Psoas muscle (tissue), 8 donors: Measurements from ENCODE around the gene UQCR10. TPM values are rescaled to one million over a fixed set of nuclear protein-coding genes. Genes with fewer than 3 reads are reported as not detected.

ENCODE experiments used
- ATAC-seq, 4 donors: fragments of 200-7000 bp; cut with Tn5 transposase; one replicate each; pipeline ENCODE4 v1.9.1; 2020; ENCODE audit warnings: moderate library complexity in 3 of 4, mild to moderate bottlenecking in 2 of 4
- DNase-seq, 2 donors: peaks; one replicate each; pipeline ENCODE4 v3.0.0-alpha.2; 2020
- H3K27ac ChIP-seq: fragments of 200-600 bp; one replicate; pipeline ENCODE4 v1.8.0; 2022
- H3K27me3 ChIP-seq, 3 donors: fragments of 200-600 bp in 1 of 3; one replicate each; pipeline versions ENCODE4 v1.6.1 to v1.8.0; 2013 to 2022; ENCODE audit warnings: low read length in 2 of 3, mild to moderate bottlenecking in 2 of 3, moderate library complexity in 1 of 3; ENCODE audit not compliant: insufficient read depth in 3 of 3
- H3K36me3 ChIP-seq, 2 donors: fragments of 200-600 bp in 1 of 2; one replicate each; pipeline versions ENCODE4 v1.6.1 to v1.8.0; 2013 to 2022; ENCODE audit warnings: low read depth in 1 of 2, mild to moderate bottlenecking in 1 of 2, moderate library complexity in 1 of 2; ENCODE audit not compliant: insufficient read depth in 1 of 2
- H3K4me1 ChIP-seq: fragments of 200-600 bp; one replicate; pipeline ENCODE4 v1.8.0; 2022
- H3K4me3 ChIP-seq: fragments of 200-600 bp; one replicate; pipeline ENCODE4 v1.8.0; 2022; ENCODE audit warnings: mild to moderate bottlenecking
- H3K9me3 ChIP-seq: fragments of 200-600 bp; one replicate; pipeline ENCODE4 v1.8.0; 2022
- WGBS, 3 donors: extraction: QIAGEN DNeasy Blood & Tissue Kit; methylation state at CpG; one replicate each; pipeline versions ENCODE4 v1.1.6 to v1.1.7; 2013; 5-methylcytosine and 5-hydroxymethylcytosine counted together
- intact Hi-C, 2 donors: fragments of 100-400 bp; cut with DNase I; formaldehyde crosslinking; loops; one replicate each; pipeline versions ENCODE4 v1.11.0 to v1.14.2; 2022
- polyA plus RNA-seq, 3 donors: library from polyadenylated mRNA; stranded (reverse); fragments of 200-250 nt; gene quantifications; one replicate each; pipeline ENCODE4 v1.2.3, GENCODE V29; 2013
- total RNA-seq, 4 donors: library from RNA; stranded (reverse); fragmentation: NEBNext Ultra II Directional in 2 of 4; extraction: Animal tissue kit (Norgen Biotek cat#: 25700) in 2 of 4; gene quantifications; one replicate each; pipeline versions ENCODE4 v1.2.1 to v1.2.4, GENCODE V29; 2021 to 2023
- TF ChIP-seq, protein P1 (sequence below): fragments of 200-600 bp; IDR thresholded peaks from one replicate; pipeline ENCODE4 v1.8.0; 2022; ENCODE audit warnings: antibody characterized with exemption
- donor health status: healthy with polysubstance abuse.
- donor health status: DM: no; HTN: no; CAD: no; lungs with moderate emphysema.
- donor health status: Bipolar disorder and iron deficiency.
- donor health status: healthy.
- donor health status: DM: yes; HTN: yes; CAD: no.
- donor health status: DM: no; HTN: no; CAD: no.
- donor health status: DM: no; HTN: no; CAD: no.
- donor health status: DM: yes; HTN: yes; CAD: no.

Gene UQCR10
- total and polyA plus RNA-seq, 7 donors = 247 to 533 (median 411) TPM

DNA sequence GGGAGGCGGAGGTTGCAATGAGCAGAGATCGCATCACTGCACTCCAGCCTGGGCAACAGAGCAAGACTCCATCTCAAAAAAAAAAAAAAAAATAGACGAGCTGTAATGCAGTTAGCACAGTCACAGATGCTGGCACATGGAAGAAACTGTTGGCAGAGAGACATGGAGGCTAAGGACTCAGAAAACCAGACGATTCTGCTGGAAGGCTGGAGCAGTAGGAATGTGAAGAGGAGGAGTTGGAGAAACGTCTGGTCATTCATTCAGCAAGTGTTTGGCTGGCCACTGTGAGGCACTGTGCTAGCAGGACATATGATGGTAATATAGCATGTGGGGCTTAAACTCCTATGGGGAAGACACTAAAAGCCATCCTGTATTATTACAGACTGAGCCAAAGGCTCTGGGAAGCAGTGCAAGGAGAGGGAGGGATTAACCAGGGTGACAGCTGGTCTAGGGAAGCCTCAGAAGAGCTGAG, 5.0 kb downstream of the UQCR10 start:
- Histone ChIP-seq H3K4me3 (no peak overlapping the region), H3K27ac (peak overlapping the region; percentile 76), H3K4me1 (peaks cover 44% of the 10 kb centered on the region), H3K27me3 (no peaks in the 10 kb centered on the region), H3K36me3 (peaks cover 5 to 32% of the 10 kb centered on the region in 2 donors), H3K9me3 (no peaks in the 10 kb centered on the region)
- DNase-seq = no peak
- WGBS, 3 donors = 38 to 46% (median 46%) methylated on average over 5 of the region's 5 CpGs
- intact Hi-C loops = loop anchor here (10.0 kb wide), 2 partner anchors 63 to 233 kb away; partner anchors contain the start of gene ASCC2 (in 1 of the 2)
- TF ChIP-seq, protein P1, sequence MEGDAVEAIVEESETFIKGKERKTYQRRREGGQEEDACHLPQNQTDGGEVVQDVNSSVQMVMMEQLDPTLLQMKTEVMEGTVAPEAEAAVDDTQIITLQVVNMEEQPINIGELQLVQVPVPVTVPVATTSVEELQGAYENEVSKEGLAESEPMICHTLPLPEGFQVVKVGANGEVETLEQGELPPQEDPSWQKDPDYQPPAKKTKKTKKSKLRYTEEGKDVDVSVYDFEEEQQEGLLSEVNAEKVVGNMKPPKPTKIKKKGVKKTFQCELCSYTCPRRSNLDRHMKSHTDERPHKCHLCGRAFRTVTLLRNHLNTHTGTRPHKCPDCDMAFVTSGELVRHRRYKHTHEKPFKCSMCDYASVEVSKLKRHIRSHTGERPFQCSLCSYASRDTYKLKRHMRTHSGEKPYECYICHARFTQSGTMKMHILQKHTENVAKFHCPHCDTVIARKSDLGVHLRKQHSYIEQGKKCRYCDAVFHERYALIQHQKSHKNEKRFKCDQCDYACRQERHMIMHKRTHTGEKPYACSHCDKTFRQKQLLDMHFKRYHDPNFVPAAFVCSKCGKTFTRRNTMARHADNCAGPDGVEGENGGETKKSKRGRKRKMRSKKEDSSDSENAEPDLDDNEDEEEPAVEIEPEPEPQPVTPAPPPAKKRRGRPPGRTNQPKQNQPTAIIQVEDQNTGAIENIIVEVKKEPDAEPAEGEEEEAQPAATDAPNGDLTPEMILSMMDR = no peak
- ATAC-seq = peak; percentile 23 to 43 (median 42)

DNA sequence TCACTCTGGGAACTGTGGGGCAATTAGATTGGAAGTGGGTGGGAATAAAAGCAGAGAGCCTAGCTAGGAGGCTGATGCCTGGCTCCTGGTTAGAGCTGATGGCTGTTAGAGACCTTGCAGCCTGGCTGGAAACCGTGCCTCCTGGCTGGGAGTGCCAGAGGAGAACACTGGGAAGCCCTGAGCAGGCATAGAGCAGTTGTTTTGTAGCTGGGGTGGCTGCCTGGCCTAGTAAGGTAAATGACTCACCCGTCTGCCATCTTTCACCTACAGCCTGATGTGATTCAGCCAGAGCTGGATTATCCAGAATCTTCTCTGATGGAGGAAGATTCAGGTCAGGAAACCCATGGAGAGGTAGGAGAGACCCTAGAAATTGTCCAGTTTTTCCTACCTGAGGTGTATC, 6.1 kb downstream of the UQCR10 start:
- peak; percentile 58 to 81 for DNase-seq
- TF ChIP-seq, protein P1 = no peak
- Histone ChIP-seq H3K27ac (peak overlapping the region; percentile 76), H3K4me1 (peaks cover 43% of the 10 kb centered on the region), H3K27me3 (no peaks in the 10 kb centered on the region), H3K36me3 (peaks cover 5 to 32% of the 10 kb centered on the region in 2 donors), H3K4me3 (no peak overlapping the region), H3K9me3 (no peaks in the 10 kb centered on the region)
- 26 to 59% (median 28%) methylated on average over 2 of the region's 2 CpGs for WGBS, 3 donors
- ATAC-seq = peak; percentile 90 to 94 (median 92)
- intact Hi-C loops = loop anchor here (10.0 kb wide), 2 partner anchors 62 to 232 kb away; partner anchors contain the start of gene ASCC2 (in 1 of the 2)

DNA sequence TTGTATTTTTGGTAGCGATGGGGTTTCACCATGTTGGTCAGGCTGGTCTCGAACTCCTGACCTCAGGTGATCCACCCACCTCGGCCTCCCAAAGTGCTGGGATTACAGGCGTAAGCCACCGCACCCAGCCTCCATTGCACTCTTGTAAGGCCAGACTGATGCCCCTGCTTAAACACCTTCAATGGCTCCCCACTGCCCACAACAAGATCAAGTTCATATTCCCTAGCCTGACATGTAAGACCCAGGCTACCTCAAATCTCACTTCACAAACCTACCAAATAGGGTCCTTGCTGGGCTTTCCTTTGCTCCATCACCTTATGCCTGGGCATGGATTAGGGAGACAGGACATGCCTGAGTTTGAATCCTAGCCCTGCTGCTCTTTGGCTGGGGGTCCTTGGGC, 13.1 kb downstream of the UQCR10 start:
- H3K4me3 ChIP-seq = no peak overlapping the region
- no peaks in the 10 kb centered on the region for H3K9me3 ChIP-seq
- no peaks in the 10 kb centered on the region for H3K36me3 ChIP-seq
- 93 to 97% (median 95%) methylated on average over 5 of the region's 5 CpGs for WGBS, 3 donors
- intact Hi-C loops = no loop called here
- TF ChIP-seq, protein P1 = no peak
- H3K27ac ChIP-seq = peak overlapping the region; percentile 72
- DNase-seq (no peak), ATAC-seq (no peak)
- H3K27me3 ChIP-seq = no peaks in the 10 kb centered on the region
- peaks cover 47% of the 10 kb centered on the region for H3K4me1 ChIP-seq

DNA sequence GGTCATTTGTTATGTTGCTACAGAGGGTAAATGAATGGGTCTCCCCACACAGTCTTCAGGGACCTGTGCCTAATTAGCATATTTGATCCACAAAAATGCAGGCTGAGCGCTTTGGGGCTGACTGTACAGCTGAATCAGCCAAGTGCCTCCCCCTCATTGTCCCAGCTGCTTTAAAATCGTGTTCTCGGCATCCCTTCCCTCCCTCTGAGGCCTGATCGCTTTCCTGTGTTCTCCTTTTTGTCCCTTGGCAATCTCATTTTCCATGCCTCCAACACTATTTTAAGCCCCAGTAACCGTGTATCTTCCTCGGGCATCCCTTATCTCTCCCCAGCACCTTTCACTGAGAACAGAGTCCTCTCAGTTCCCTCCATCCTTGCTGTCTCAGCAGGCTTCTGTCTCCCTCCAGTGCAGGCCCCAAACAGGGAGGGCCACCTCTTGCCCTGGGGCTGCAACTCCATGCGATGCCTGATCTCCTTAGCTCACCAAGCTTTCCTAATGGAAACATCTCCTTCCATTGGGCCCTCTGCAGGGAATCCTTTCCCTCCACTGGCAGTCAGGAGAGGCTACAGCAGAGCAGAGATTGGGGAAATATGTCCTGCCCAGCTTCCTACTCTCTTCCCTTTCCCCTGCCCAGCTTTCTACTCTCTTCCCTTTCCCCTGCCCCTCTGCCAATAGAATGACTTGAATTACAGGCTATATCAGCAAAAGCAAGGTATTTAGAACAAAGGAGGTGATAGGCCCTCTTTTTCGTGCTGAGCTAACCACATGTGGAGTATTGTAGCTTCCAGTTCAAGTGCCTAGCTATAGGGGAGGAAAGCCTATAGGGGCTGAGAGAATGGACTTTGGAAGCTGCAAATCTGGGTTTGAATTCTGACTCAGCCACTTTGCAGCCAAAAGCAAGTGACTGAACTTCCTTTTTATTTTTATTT, 13.8 kb downstream of the UQCR10 start:
- ATAC-seq (peak; percentile 16 to 46 (median 32)), DNase-seq (no peak)
- Histone ChIP-seq H3K27ac (peak overlapping the region; percentile 72), H3K36me3 (no peaks in the 10 kb centered on the region), H3K9me3 (no peaks in the 10 kb centered on the region), H3K27me3 (no peaks in the 10 kb centered on the region), H3K4me3 (no peak overlapping the region), H3K4me1 (peaks cover 40% of the 10 kb centered on the region)
- TF ChIP-seq, protein P1 = no peak
- intact Hi-C loops = no loop called here
- WGBS, 3 donors = 17 to 32% (median 17%) methylated on average over 8 of the region's 8 CpGs
